Measurements from ENCODE around the gene TINAGL1.

- TF ChIP-seq POLR2AphosphoS5 (IDR thresholded peaks at IDR 0.05; ENCODE audit: low read depth, low read length) (no peak), REST (IDR thresholded peaks at IDR 0.05; ENCODE audit: insufficient read depth in 1 of 2, low read depth in 2 of 2, low read length in 2 of 2) (no peak), TAF1 (IDR thresholded peaks at IDR 0.05; ENCODE audit: borderline replicate concordance, insufficient read depth, low read length) (no peak), SIN3A (IDR thresholded peaks at IDR 0.05; ENCODE audit: borderline replicate concordance, insufficient read depth, low read length) (no peak)
Observed at GRCh38 chr1:31556481-31557006, 19.8 kb upstream of the TINAGL1 start.
